ENCODE data around the gene HCN3.
A peak's percentile ranks its signal among the peaks of the same experiment; 100 is the strongest.

Gene HCN3

DNA sequence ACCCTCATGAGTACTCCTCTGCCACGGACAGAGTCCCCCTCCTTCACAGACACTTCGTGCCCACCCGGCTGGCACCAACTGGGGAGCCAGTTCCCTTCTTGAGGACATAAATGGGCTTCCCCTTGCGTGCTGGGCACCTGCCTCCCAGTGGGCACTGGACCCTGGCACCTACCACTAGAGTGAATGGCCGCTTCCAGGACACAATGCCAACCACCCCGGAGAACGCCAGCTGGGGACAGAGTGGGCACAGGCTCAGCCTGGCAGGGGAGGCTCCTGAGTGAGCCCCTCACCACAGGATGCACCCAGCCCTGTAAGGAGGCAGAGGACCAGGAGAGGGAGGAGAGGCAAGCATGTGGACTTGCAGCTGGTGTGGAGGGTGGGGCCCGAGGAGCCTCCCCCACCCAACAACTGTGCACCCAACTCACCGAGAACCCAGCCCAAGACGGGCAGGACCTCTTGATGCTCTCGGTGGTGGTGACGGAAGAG, 23.0 kb upstream of the HCN3 start:
- no peak for DNase-seq (ENCODE audit: low read depth, low spot score)

DNA sequence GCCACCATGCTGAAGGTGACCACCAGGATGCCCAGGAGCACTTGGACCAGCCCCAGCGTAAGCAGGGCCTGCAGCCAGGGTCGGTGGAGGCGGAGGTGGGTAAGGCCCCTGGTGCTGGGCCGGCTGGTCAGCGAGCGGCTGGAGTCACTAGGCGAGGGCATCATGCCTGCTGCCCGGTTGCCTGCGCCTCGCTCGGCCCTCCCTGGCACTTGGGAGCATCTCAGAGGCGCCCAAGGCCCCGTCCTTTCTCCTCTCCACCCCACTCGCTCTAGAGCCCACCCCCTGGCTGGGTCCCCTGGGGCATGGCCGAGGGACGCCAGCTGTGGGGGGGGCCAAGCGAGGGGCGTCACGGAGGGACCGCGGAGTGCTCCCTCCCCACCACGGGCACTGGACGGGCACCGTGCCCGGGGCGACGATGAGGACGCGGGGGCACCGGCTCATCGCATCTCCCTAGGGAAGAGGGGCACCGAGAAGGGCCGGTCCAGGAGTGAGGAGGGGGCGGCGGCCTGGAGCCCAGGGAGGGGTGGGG, 22.5 kb upstream of the HCN3 start:
- DNase-seq (ENCODE audit: low read depth, low spot score): no peak

DNA sequence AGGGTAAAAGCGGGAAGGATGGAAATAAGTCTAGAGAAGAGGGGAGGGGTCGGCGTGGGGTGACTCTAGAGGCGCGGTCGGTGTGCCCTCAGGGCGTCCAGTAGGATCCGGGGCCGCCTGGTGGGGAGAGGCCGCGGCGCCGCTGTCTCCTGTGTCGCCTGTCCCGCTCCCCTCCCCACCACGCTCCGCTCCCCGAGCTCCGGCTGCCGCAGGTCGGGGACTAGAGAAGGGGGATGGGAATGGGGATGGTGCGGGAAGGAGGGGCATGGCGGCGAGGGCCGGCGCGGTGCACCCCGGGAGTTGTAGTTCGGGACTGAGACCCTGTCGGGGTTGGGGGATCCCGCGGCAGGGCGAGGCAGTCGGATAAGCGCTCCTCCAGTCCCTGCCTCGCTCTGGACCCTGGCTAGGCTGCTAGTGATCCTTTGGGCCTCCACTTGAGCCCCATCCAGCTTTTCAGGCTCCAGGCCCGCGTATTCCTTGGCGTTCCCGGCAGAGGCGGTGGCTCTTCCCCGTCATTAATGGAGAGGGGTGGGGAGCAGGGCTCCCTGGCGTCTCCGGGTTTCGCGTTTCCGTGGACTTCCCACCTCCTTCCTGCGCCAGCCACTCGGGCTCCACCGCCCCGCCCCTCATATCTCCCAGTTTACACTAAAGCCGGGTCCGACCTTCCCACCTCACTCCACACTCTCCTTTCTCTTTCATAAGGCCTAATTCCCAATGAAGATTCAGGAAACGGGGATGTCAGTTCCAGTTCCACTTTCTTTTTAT, 21.8 kb upstream of the HCN3 start, which contains the start of gene ENTREP3:
Gene ENTREP3 (minus strand): TSS at position 241 of the 765 bp plus-strand sequence. CDS start 606 bp downstream, outside the sequence.
- DNase-seq (ENCODE audit: low read depth, low spot score): peak; percentile 89

DNA sequence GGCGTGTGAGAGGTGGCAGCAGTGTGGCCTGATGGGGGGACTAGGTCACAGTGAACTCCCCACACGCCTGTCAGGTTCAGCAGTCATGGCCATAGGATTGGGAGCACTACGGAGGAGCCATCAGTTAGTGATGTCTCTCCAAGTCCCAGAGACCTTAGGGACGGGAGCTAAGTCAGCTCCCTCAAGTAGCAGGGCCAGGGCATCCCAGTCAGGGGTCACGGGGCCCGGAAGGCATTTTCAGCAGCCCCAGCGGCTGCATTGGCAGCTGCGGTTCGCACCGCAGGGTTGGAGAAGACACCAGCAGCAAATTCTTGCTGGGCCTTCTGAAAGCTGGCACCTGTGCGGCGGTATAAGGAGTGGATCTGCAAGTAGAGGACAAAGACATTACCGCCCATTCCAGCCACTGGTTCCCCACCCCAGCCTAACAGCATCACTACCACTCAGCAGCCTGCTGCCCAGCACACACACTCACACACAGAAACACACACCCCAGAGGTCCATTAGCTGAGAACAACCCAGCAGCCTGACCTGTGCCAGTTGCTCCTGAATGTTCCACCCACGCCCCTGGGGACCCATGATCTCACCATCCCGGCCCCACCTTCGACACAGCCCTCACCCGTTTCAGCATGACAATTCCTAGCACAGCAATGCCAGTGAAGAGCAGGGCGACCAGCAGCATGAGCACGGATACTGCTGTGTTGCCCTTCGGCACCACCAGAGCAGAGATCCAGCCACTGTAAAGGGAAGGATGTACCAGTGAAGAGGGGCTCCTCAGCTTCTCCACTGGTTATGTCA, 21.0 kb upstream of the HCN3 start:
- DNase-seq (ENCODE audit: low read depth, low spot score): no peak

DNA sequence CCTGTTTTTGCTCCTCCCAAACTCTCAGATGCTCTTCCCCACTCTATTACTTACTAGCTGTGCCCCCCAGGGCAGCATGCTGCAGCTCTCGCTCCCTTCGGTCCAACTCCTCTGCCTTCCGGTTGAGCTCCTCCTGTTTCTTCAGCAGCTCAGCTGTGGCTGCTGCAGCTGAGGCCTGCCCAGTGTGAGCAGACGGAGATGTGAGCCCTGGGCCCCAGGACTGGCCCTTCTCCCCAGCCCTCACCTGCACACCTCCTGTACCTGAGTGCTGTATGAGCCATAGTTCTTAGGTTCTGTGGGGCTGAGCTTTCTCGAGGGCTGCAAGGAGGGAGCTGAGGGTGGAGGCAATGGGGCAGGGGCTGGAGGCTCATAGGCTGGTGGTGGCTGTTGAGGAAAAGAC, 17.0 kb upstream of the HCN3 start:
- no peak for DNase-seq (ENCODE audit: low read depth, low spot score)

DNA sequence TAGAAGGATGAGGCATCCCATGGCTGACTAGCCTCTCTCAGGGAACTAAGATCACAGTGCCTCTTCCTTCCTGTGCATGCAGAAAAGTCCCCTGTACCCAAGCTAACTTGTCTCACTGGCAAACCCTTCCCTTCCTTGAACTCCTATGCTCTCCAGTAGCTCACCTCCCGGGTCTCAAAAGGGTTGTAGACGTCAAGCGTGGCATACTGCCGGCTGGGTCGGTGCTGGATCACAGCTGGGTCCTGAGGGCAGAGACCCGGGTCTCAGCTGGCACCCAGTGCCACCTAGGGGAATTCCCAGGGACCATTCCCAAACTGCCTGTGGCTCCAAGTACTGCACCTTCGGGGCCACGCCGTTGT, 15.8 kb upstream of the HCN3 start:
- no peak for DNase-seq (ENCODE audit: low read depth, low spot score)

DNA sequence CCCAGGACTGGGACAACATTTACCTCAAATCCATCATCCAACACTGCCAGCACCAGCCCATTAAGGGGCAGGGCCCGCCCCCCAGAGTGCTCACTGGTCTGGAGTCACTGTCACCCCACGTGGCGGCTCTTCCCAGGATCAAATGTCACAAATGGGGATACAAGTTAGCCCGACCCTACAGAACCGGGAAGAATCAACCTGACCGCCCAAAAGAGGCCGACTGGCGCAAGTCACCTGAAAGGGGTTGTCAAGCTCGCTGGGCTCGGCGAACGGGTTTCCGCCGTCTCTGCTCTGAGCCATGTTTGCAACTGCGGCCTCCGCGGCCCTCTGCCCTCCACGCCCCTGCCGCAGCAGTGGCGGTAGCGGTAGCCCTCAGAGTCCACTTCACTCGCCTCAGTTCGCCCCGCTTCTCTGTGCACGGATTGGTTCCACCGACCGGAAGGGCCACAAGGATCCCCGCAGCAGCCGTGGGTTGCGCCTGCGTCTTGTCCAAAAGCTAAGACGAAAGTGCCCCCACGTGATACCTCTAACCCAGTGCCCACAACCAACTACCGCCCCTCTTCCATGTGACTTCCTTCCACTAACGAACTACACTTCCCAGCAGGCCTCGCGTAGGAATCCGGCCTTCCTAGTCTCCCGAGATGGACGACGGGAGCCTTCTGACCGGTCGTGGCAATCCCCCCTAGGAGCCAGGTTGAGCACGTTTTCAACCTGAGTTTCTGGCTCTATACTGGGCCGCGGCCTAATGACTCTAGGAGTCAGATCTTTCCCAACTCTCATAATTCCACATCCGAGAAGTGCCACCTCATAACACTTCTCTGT, 15.2 kb upstream of the HCN3 start, which contains the start of gene SCAMP3:
Gene SCAMP3 (minus strand): TSS at position 509 of the 822 bp plus-strand sequence. CDS start 209 bp downstream, at position 300.
- DNase-seq (ENCODE audit: low read depth, low spot score): peak; percentile 99

DNA sequence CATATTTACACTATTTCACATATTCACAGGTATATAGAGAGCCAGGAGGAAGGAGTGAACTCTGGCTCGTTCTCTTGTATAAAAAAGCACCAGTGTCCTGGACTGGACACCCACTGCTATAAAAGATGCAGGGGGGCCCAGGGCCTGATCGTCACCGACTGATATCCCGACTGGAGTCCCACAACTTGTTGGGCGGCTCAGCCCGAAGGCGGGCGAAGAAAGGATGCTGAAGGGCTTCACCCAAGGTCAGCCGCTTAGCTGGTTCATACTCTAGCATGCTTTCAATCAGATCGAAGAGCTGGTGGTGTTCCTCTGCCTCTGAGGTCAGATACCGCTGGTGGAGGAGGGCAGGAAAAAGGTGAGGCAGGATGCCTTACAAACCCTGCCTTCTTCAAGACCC, 14.2 kb upstream of the HCN3 start:
- DNase-seq (ENCODE audit: low read depth, low spot score): no peak

DNA sequence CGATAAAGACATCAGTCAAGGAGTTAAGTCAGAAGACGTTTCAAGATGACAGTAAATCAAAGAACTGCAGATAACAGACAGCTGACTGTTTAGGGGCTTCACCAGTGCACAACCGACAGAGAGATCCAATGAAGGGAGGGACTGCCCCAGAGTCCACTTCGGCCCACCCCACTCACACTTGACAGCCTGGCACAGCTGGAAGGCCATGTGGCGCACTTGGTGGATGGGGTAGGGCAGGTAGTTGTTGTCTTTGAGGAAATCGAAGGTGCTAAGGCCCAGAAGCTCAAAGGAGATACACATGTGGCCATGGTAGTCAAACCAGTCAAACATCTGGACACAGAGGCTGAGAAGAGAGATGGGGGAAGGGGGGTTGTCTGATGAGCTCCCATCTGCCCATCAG, 10.7 kb upstream of the HCN3 start:
- no peak for DNase-seq (ENCODE audit: low read depth, low spot score)

DNA sequence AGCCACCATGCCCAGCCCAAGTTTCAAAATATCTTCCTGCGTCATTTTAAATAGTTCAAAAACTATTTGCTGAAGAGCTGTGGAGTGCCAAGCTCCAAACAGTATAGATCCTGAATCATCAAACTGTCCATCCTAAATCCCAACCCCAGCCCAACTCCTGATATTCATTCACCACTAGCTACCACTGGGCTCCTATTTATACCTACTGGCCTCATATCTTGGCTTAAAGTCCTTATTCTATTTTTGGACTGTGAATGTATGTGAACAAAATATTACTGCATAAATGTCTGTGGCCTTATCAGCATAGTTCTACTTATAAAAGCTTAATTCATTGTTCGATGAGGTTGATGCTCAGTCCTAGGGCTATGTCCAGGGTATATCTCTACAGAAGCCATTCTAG, 9.9 kb upstream of the HCN3 start:
- DNase-seq (ENCODE audit: low read depth, low spot score): no peak

DNA sequence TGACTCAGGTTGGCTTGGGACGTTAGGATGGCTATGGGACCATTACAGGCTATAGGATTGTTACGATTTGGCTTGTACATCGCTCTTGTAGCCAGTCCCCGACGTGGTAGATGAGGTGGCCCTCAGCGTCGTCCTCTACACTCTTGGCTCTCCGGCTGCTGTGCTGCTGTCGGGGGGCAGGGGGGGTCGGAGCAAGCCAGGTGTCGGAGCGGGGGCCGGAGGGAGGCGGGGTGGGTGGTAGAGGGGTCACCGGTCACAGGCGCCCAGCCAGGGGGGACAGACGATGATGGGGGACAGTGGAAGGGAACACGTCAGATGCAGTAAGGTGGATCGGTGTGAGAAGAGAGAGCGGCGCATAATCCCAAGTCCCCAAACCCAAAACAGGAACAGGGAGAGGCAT, 8.6 kb upstream of the HCN3 start:
- no peak for DNase-seq (ENCODE audit: low read depth, low spot score)

DNA sequence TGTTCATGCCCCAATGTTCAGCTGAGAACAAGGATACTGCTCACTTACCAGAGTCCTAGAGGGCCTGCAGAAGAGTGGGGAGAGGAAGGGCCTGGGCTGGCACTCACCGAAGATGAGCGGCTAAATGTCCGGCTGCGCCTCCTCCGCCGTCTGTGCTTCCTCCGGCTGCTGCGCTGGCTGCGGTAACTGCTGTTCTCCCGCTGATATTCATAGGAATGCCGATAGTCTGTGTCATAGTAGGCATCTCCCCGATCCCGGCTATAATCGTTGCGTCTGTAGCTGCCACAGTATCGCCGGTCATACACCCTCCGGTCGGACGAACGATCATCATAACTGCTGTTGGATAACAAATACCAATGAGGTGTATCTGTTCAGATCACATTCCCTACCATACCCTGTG, 7.9 kb upstream of the HCN3 start:
- no peak for DNase-seq (ENCODE audit: low read depth, low spot score)

DNA sequence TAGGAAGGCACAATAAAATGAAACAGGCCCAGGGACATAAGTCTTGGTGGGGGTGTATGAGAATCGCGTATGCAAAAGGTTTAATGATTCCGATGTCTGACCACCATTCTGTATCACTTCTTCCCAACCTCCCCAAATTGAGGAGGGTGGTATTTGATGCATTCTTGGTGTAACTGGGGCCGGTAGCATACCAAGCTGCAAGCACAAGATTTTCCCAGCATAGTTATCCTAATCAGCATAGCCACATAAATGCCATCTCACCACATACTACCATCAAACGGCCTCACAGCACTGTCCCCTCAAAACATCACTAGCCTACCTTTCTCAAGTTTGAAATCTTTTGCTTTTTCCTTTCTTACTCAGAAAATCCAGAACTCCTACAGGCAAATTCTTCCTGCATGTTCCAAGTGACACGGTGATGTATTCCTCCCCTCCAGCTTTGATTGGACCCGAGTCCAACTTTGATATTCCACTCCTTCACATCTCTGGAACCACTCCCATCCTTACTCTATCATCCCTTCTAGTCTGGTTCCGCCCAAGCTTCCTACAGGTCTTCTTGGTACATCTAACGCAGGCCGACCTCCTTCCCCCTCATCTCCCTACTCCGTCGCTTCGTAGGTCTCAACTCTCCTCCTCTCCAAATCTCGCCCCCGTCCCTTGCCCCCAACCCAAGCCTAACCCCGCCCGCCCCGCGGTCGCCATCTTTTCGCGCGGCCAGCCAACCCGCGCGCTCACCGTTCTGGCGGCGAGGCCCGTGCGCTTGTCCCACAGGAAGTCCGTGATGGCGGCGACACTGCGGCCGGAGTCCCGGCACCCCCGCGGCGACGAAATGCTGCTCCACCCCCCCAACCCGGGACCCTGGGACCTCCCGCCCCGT, 4.6 kb upstream of the HCN3 start:
- DNase-seq (ENCODE audit: low read depth, low spot score): no peak

DNA sequence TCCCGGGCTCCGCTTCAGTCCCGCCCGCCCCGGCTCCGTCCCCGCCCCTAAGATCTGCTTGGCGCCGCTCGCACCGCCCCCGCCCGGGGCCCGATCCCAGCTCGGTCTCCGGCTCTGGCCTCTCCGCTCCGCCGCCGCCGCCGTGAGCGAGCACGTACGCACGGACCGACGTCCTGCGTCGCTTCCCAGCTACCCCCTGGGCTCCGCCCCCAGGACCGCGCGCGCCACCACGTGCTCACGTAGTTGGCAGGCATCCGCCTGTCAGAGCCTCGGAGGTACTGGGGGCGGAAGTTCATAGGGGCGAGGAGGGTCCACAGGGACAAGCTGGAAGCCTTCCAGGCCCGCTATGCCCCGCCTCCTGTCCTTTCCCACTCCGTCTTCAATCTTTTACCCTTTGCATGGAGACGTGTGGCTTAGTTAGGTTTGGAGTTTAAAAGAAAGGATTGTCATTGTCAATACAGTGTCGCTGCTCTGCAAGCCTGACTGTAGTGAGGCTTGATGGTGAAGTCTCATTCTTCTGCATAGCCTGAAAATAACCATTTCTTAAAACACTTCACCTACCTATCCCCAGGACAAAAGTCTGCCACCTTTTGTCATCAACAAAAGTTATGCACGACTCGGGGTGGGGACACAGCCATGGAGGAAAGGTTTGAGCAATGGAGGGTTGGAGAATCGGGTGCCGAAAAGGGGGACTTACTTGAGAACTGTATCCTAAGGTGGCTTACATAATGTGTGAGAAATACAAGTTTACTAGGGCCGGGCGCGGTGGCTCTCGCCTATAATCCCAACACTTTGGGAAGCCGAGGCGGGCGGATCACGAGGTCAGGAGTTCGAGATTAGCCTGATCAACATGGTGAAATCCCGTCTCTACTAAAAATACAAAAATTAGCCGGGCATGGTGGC, 3.7 kb upstream of the HCN3 start, which contains the start of gene CLK2:
Gene CLK2 (minus strand): TSS at position 162 of the 903 bp plus-strand sequence. CDS start 2,527 bp downstream, outside the sequence.
- peak; percentile 98 for DNase-seq (ENCODE audit: low read depth, low spot score)

DNA sequence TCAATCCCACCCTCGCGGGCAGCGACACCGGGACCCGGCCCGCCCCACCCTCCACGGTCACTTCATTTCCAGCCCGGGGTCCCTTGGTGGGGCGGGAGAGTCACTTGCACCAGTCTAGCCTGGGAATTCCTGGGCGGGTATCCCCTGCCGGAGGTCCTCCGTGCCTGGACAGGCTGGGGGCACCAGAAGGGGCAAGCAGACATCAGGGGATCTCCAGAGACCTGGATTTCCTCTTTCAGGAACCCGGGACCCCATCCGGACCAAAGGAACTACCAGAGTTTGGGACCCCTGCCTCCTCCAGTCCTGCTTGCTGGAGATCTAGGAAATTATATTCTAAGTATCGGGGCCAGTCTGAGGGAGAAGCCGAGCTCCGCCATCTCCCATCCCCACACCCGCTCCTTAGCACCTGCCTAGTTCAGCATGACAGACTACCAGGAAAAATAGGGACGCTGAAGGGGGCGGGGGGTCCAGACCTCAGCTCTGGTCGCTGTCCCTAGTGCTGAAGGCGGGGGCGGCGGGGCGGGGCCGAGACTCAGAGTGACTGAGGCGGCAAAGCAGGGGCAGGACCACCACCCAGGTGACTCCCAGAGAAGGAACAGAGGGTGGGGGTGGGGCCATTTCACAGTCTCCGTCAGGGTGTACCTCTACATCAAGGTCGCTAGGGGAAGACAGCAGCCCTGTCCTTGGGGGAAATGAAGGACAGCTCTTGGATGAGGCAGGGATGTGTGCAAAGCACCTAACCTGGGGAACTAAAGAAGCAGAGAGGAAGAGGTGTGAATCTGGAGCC, 832 bp downstream of the HCN3 start:
- peak; percentile 95 for DNase-seq (ENCODE audit: low read depth, low spot score)

DNA sequence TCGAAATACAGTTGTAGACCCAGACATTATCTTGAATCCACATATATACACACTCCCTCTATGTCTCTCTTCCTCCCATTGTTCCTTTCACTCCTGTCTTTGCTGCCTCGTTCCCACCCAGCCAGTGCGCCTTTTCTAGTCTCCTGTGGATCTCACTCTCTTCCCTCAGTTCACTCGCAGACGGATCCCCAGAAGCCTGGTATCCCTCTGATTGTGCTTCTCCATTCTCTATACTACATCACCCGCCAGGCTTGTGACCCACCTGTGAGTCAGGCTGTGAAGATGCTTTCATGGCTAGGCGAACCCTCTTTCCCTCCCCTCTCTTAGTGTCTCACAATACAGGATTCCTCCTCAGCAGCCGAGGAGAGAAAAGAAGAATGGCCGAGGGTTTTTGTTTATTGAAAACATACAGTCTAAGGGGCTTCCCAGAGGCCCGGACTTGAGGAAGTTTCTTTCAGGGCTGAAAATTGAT, 1.5 kb downstream of the HCN3 start:
- no peak for DNase-seq (ENCODE audit: low read depth, low spot score)

DNA sequence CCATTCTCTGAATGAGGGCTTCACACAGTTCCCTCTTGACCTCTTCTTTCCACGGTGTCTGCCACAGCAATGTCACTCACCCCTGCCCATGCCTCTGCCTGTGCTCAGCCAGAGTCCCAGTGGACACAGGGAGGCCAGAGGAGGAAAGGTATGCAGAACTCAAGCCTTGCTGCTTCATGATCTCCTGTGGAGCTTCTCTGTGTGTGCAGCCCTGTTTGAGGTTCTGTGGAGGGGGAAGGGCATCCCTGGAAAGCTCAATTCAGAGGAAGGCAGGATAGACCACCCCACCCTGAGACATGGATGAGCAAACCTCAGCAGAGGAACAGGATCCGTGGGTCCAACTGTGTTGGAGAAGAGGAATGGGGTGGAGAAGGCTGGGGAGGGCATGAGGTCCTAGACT, 2.0 kb downstream of the HCN3 start:
- DNase-seq (ENCODE audit: low read depth, low spot score): no peak

DNA sequence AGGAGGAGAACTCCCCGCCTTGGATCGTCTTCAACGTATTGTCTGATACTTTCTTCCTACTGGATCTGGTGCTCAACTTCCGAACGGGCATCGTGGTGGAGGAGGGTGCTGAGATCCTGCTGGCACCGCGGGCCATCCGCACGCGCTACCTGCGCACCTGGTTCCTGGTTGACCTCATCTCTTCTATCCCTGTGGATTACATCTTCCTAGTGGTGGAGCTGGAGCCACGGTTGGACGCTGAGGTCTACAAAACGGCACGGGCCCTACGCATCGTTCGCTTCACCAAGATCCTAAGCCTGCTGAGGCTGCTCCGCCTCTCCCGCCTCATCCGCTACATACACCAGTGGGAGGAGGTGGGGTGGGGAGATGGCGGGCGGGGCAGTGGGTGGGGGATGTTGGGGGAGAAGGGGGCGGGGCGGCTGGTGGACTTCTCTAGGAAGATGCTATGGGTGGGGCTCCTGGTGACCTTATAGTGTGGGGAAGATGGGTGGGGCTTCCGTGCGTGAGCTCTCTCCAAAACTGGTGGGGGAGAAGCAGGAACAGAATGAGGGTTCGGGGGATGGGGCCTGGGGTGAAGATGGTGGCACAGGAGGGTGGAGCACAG, 5.3 kb downstream of the HCN3 start:
- no peak for DNase-seq (ENCODE audit: low read depth, low spot score)

All from ELF-1 (cell line).